Measurements from ENCODE around the gene ENO2. TPM values are rescaled to one million over a fixed set of nuclear protein-coding genes. Genes with fewer than 3 reads are reported as not detected.
A peak's percentile ranks its signal among the peaks of the same experiment; 100 is the strongest.
"Not testable (repeated sequence)": the region's sequence is repeated elsewhere in the genome, so short reads cannot be mapped to it uniquely, and the experiment has no call there.

The ENO2 gene
- total RNA-seq, 4 donors from 2014 or later = 5.0 to 8.0 (median 5.5) TPM

DNA sequence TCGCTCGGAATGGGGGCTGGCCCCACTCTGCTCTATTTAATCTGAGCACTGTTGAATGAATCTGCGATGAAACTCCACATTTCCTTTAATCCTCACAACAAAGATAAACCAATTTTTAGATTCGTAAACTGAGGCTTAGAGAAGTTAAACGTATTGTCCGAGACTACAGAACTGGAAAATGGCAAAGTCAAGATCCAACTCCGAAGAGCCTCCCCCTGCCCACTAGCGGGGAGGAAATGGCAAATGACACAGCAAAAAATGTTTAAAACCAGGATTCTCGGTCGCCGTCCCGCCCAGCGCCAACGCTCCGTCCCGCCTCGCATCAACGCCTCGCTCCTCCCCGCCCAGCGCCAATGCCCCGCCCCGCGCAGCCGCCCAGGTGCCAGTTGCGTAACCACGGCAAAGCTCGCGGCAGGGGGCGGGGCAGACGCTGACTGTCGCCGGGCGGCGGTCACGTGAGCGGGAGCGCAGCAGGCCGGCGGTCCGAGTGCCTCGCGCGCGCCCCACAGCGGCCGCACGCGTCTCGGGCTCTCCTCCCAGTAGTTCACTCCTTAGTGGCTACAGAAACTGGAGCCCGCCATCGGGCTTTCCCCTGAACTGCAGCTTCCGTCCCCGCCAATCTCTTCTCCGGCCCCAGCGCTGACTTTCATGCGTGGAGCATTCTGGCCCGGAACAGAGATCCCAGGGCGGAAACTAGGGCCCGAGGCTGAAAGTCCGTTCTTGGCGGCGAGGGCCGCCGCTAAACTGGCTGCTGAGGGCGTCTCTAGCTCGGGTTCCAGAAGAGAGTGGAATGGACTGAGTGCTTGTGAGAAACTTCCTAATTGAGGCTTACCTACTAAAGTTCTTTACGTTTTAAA, 23.4 kb upstream of the ENO2 start:
- intact Hi-C loops (cut with DNase I) = no loop called here
- no peaks in the 10 kb centered on the region for H3K36me3 ChIP-seq
- H3K4me1 ChIP-seq = peaks cover 3 to 40% (median 6%) of the 10 kb centered on the region in 3 donors
- H3K27me3 ChIP-seq = no peaks in the 10 kb centered on the region
- TF ChIP-seq, protein P1, sequence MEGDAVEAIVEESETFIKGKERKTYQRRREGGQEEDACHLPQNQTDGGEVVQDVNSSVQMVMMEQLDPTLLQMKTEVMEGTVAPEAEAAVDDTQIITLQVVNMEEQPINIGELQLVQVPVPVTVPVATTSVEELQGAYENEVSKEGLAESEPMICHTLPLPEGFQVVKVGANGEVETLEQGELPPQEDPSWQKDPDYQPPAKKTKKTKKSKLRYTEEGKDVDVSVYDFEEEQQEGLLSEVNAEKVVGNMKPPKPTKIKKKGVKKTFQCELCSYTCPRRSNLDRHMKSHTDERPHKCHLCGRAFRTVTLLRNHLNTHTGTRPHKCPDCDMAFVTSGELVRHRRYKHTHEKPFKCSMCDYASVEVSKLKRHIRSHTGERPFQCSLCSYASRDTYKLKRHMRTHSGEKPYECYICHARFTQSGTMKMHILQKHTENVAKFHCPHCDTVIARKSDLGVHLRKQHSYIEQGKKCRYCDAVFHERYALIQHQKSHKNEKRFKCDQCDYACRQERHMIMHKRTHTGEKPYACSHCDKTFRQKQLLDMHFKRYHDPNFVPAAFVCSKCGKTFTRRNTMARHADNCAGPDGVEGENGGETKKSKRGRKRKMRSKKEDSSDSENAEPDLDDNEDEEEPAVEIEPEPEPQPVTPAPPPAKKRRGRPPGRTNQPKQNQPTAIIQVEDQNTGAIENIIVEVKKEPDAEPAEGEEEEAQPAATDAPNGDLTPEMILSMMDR (IDR thresholded peaks at IDR 0.05) = peak; percentile 78 to 97 (median 92)
- peak in 3 of 4 donors; percentile 34 to 67 (median 44) for TF ChIP-seq POLR2A (IDR thresholded peaks at IDR 0.05)
- peak overlapping the region; percentile 29 to 61 (median 50) for H3K4me3 ChIP-seq
- no peaks in the 10 kb centered on the region for H3K9me3 ChIP-seq
- DNase-seq = peak; percentile 71
- WGBS, 2 donors = 2 to 15% methylated on average over 6 to 24 of the region's 68 CpGs
- peak overlapping the region; percentile 86 to 92 (median 88) for H3K27ac ChIP-seq

- intact Hi-C loops (cut with DNase I) = no loop called here
- TF ChIP-seq, protein P1 (IDR thresholded peaks at IDR 0.05) = no peak
- no peak for TF ChIP-seq POLR2A (IDR thresholded peaks at IDR 0.05)
- no peak for DNase-seq
These were observed 22.8 kb upstream of the ENO2 start for GRCh38 chr12:6891646-6892001.

DNA sequence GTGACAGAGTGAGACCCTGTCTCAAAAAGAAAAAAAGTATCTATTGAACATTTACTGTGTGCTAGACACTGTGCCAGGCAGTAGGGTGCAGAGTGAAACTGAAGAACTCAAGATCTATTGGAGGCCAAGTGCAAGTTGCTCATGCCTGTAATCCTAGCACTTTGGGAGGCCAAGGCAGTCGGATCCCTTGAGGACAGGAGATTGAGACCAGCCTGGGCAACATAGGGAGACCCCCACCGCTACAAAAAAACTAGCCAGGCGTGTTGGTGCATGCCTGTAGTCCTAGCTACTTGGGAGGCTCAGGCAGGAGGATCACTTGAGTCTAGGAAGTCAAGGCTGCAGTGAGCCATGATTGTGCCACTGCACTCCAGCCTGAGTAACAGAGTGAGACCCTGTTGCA, 21.7 kb upstream of the ENO2 start:
- H3K4me3 ChIP-seq; DNase-seq; intact Hi-C loops (cut with DNase I); H3K9me3 ChIP-seq; H3K27ac ChIP-seq; H3K36me3 ChIP-seq; H3K27me3 ChIP-seq: not testable (repeated sequence)
- 75 to 93% methylated on average over 3 of the region's 3 CpGs for WGBS, 2 donors
- peaks cover 3 to 29% (median 6%) of the 10 kb centered on the region in 3 donors for H3K4me1 ChIP-seq

More at GRCh38 chr12:6891646-6892001, 22.8 kb upstream of the ENO2 start:
- Histone ChIP-seq H3K4me1 (peaks cover 3 to 40% (median 6%) of the 10 kb centered on the region in 3 donors), H3K27me3 (no peaks in the 10 kb centered on the region), H3K4me3 (peak overlapping the region; percentile 29 to 61 (median 50)), H3K27ac (peak overlapping the region; percentile 86 to 92 (median 88)), H3K36me3 (no peaks in the 10 kb centered on the region), H3K9me3 (no peaks in the 10 kb centered on the region)
- WGBS, 2 donors = 79 to 97% methylated on average over 4 to 5 of the region's 5 CpGs

GRCh38 chr12:6894321-6894720, 20.1 kb upstream of the ENO2 start:
- Histone ChIP-seq H3K27ac (no peak overlapping the region), H3K36me3 (no peaks in the 10 kb centered on the region), H3K4me1 (peaks cover 3 to 15% (median 3%) of the 10 kb centered on the region in 3 donors), H3K9me3 (no peaks in the 10 kb centered on the region), H3K27me3 (no peaks in the 10 kb centered on the region), H3K4me3 (no peak overlapping the region)
- DNase-seq = no peak
- TF ChIP-seq, protein P1 (IDR thresholded peaks at IDR 0.05) = no peak
- no peak for TF ChIP-seq POLR2A (IDR thresholded peaks at IDR 0.05)
- intact Hi-C loops (cut with DNase I) = no loop called here
- 72 to 91% methylated on average over 3 of the region's 3 CpGs for WGBS, 2 donors

DNA sequence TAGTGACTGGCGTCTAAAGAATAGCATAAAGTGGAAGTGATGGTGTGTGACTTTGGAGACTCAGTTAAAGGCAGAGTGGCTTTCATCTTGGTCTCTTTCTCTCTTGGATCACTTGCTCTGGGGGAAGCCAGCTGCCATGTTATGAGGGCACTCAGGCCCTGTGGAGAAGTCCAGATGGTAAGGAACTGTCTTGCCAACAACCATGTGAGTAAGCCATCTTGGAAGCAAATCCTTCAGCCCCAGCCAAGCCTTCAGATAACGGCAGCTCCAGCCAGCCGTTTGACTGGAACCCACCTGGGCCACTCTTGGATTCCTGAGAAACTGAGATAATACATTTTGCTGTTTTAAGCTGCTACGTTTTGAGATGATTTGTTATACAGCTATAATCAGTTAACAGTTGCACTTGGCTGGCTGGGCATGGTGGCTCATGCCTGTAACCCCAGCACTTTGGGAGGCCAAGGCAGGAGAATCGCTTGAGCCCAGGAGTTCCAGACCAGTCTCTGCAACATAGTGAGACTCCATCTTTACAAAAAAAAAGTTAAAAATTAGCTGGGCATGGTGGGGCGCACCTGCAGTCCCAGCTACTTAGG, 17.4 kb upstream of the ENO2 start:
- H3K4me3 ChIP-seq = no peak overlapping the region
- H3K27me3 ChIP-seq = no peaks in the 10 kb centered on the region
- no peak for DNase-seq
- H3K9me3 ChIP-seq = no peaks in the 10 kb centered on the region
- peaks cover 0 to 11% (median 0%) of the 10 kb centered on the region in 3 donors for H3K4me1 ChIP-seq
- TF ChIP-seq POLR2A (IDR thresholded peaks at IDR 0.05) = no peak
- TF ChIP-seq, protein P1 (IDR thresholded peaks at IDR 0.05) = no peak
- no peaks in the 10 kb centered on the region for H3K36me3 ChIP-seq
- intact Hi-C loops (cut with DNase I) = no loop called here
- H3K27ac ChIP-seq = no peak overlapping the region
- WGBS, 2 donors = 69 to 81% methylated on average over 6 of the region's 6 CpGs

Measured in esophagus squamous epithelium (tissue), 5 donors.